IMR-90 (cell line): Measurements from ENCODE around the gene AHCYL1. TPM values are rescaled to one million over a fixed set of nuclear protein-coding genes. Genes with fewer than 3 reads are reported as not detected.

ENCODE experiments used
- ATAC-seq: fragments of 200-7000 bp; cut with Tn5 transposase; 2 replicates; pipeline ENCODE4 v1.9.1; 2020; ENCODE audit warnings: low read depth, mild to moderate bottlenecking, moderate library complexity
- BruUV-seq: library from RNA; stranded (reverse); fragments of 400-500 nt; replicated peaks from 2 replicates; lab custom pipeline; 2021; lab: Mats Ljungman, UMichigan
- CTCF ChIA-PET: fragments of 300-600 bp; formaldehyde crosslinking; extraction: SDS; loops from one replicate; lab custom pipeline; 2021; ENCODE audit warnings: antibody characterized with exemption; lab: Yijun Ruan, JAX
- POLR2A ChIA-PET: fragments of 300-600 bp; sonication (Branson Sonifier 250); formaldehyde crosslinking; loops from one replicate; lab custom pipeline; 2022; ENCODE audit warnings: antibody characterized with exemption; ENCODE audit not compliant: unreplicated experiment; lab: Charles Lee
- DNase-seq: peaks from one replicate; pipeline ENCODE4 v3.0.0; 2013
- H2AFZ ChIP-seq: replicated peaks from 2 replicates; pipeline ENCODE3; 2013; ENCODE audit warnings: low read length, mild to moderate bottlenecking; ENCODE audit not compliant: poor library complexity
- H2AK5ac ChIP-seq: 2 replicates; pipeline ENCODE4 v1.6.1; 2013; ENCODE audit warnings: low read depth, low read length, inconsistent platforms
- H2AK9ac ChIP-seq: replicated peaks from 2 replicates; pipeline ENCODE3; 2013; ENCODE audit warnings: mild to moderate bottlenecking, low read depth, low read length, moderate library complexity; ENCODE audit not compliant: poor library complexity
- H2BK120ac ChIP-seq: 2 replicates; pipeline ENCODE4 v1.6.1; 2013; ENCODE audit warnings: low read depth, low read length, inconsistent platforms
- H2BK15ac ChIP-seq: 3 replicates; pipeline ENCODE4 v1.6.1; 2013; ENCODE audit warnings: low read depth, low read length, inconsistent platforms
- H2BK20ac ChIP-seq: 2 replicates; pipeline ENCODE4 v1.6.1; 2013; ENCODE audit warnings: low read depth, mild to moderate bottlenecking, inconsistent platforms, low read length, moderate library complexity
- H2BK5ac ChIP-seq: 2 replicates; pipeline ENCODE4 v1.6.1; 2013; ENCODE audit warnings: mild to moderate bottlenecking, low read depth, low read length, inconsistent platforms; ENCODE audit not compliant: poor library complexity, severe bottlenecking
- H3K14ac ChIP-seq: replicated peaks from 2 replicates; pipeline ENCODE4 v1.6.1; 2013; ENCODE audit warnings: low read depth, low read length, inconsistent platforms
- H3K18ac ChIP-seq: 2 replicates; pipeline ENCODE4 v1.6.1; 2013; ENCODE audit warnings: low read depth, low read length, control low read depth
- H3K23ac ChIP-seq: 2 replicates; pipeline ENCODE4 v1.6.1; 2013; ENCODE audit warnings: low read depth, low read length, inconsistent platforms
- H3K27ac ChIP-seq: 2 replicates; pipeline ENCODE4 v1.5.1; 2013; ENCODE audit warnings: mild to moderate bottlenecking, control low read depth, low read length; ENCODE audit not compliant: insufficient read depth
- H3K27me3 ChIP-seq: 2 replicates; pipeline ENCODE4 v1.6.1; 2013; ENCODE audit warnings: low read length; ENCODE audit not compliant: control insufficient read depth, insufficient read depth
- H3K36me3 ChIP-seq: 2 replicates; pipeline ENCODE4 v1.6.1; 2013; ENCODE audit warnings: low read length, mixed read lengths; ENCODE audit not compliant: control insufficient read depth, insufficient read depth
- H3K4ac ChIP-seq: 2 replicates; pipeline ENCODE4 v1.6.1; 2013; ENCODE audit warnings: low read depth, low read length, inconsistent platforms
- H3K4me1 ChIP-seq: 2 replicates; pipeline ENCODE4 v1.6.1; 2013; ENCODE audit warnings: low read length, mixed read lengths; ENCODE audit not compliant: control insufficient read depth, insufficient read depth
- H3K4me2 ChIP-seq: 2 replicates; pipeline ENCODE4 v1.6.1; 2013; ENCODE audit warnings: low read depth, mild to moderate bottlenecking, control low read depth, low read length, moderate library complexity
- H3K4me3 ChIP-seq: 2 replicates; pipeline ENCODE4 v1.5.1; 2013; ENCODE audit warnings: low read depth, mild to moderate bottlenecking, control low read depth, low read length, moderate library complexity; ENCODE audit not compliant: insufficient read depth
- H3K56ac ChIP-seq: 2 replicates; pipeline ENCODE4 v1.6.1; 2013; ENCODE audit warnings: low read length, inconsistent platforms; ENCODE audit not compliant: insufficient read depth; ENCODE audit errors: extremely low read depth
- H3K79me1 ChIP-seq, 2 experiments: 2 replicates each; pipeline ENCODE4 v1.6.1; 2013; ENCODE audit warnings: low read length in 2 of 2, inconsistent platforms in 1 of 2, low read depth in 1 of 2
- H3K9ac ChIP-seq: 2 replicates; pipeline ENCODE4 v1.6.1; 2013; ENCODE audit warnings: low read depth, low read length, control low read depth
- H3K9me1 ChIP-seq: 2 replicates; pipeline ENCODE4 v1.6.1; 2013; ENCODE audit warnings: low read length, inconsistent platforms; ENCODE audit not compliant: insufficient read depth
- H3K9me3 ChIP-seq: 2 replicates; pipeline ENCODE4 v1.6.1; 2013; ENCODE audit warnings: low read length; ENCODE audit not compliant: control insufficient read depth, insufficient read depth
- H4K20me1 ChIP-seq: 2 replicates; pipeline ENCODE4 v1.6.1; 2013; ENCODE audit warnings: low read length, inconsistent platforms; ENCODE audit not compliant: insufficient read depth
- H4K5ac ChIP-seq: 2 replicates; pipeline ENCODE4 v1.6.1; 2013; ENCODE audit warnings: mild to moderate bottlenecking, low read depth, low read length, control low read depth
- H4K8ac ChIP-seq, 2 experiments: 2 replicates each; pipeline ENCODE4 v1.6.1; 2013; ENCODE audit warnings: low read depth in 2 of 2, low read length in 2 of 2, control low read depth in 1 of 2, inconsistent platforms in 1 of 2
- H4K91ac ChIP-seq: 2 replicates; pipeline ENCODE4 v1.6.1; 2013; ENCODE audit warnings: low read depth, low read length, inconsistent platforms; ENCODE audit not compliant: insufficient read depth
- MAFK ChIP-seq: IDR thresholded peaks from 2 replicates; pipeline ENCODE4 v1.6.1; 2012; ENCODE audit warnings: low read depth, low read length, improper control_type of control experiment
- RAD21 ChIP-seq: IDR thresholded peaks from 2 replicates; pipeline ENCODE4 v1.6.1; 2012; ENCODE audit warnings: low read length, improper control_type of control experiment
- RFX5 ChIP-seq: IDR thresholded peaks from 2 replicates; pipeline ENCODE4 v1.8.0; 2012; ENCODE audit warnings: low read depth, mild to moderate bottlenecking, low read length, moderate library complexity
- SMC3 ChIP-seq: fragments of 150-350 bp; IDR thresholded peaks from 2 replicates; pipeline ENCODE4 v1.6.1; 2016; ENCODE audit warnings: low read depth, mild to moderate bottlenecking, antibody characterized with exemption, low read length, moderate library complexity
- USF2 ChIP-seq: fragments of 150-350 bp; IDR thresholded peaks from 2 replicates; pipeline ENCODE4 v1.6.1; 2017; ENCODE audit warnings: mild to moderate bottlenecking, antibody characterized with exemption, low read length, low read depth
- WGBS, 2 experiments: methylation state at CpG; one replicate each; pipeline versions ENCODE4 v1.1.5 to v1.1.7; 2013; ENCODE audit warnings: missing lambda C conversion rate in 2 of 2; ENCODE audit not compliant: insufficient read length in 1 of 2; ENCODE audit errors: extremely low coverage in 2 of 2; 5-methylcytosine and 5-hydroxymethylcytosine counted together
- dilution Hi-C: fragments of 300-500 bp; cut with HindIII; formaldehyde crosslinking; loops from one replicate; pipeline ENCODE4 v1.14.3; 2018; ENCODE audit warnings: low sequenced_read_pairs; ENCODE audit not compliant: unreplicated experiment
- in situ Hi-C: fragments of 300-500 bp; cut with MboI; formaldehyde crosslinking; loops from 3 replicates; pipeline ENCODE4 v1.14.3; 2019; ENCODE audit warnings: low sequenced_read_pairs, inconsistent platforms, mixed read lengths
- intact Hi-C: fragments of 100-400 bp; cut with micrococcal nuclease; formaldehyde crosslinking; loops from 2 replicates; pipeline ENCODE4 v1.10.0; 2022
- polyA plus RNA-seq, 3 experiments: library from polyadenylated mRNA; depleted of rRNA; stranded (reverse); fragments of >200 nt; gene quantifications; 2 replicates each; pipeline ENCODE4 v1.2.3, GENCODE V29; 2012; ENCODE audit warnings: low replicate concordance in 1 of 3
- total RNA-seq: library from RNA; depleted of rRNA; stranded (reverse); fragments of >200 nt; gene quantifications from 2 replicates; pipeline ENCODE4 v1.2.3, GENCODE V29; 2012; rRNA removed

AHCYL1 gene
- total and polyA plus RNA-seq, 2 of the 4 experiments (the other 2 are of a cell fraction), result 75.1 to 76.0 TPM

GRCh38 chr1:110070671-110071242 lies 86.2 kb downstream of the AHCYL1 start, which contains the start of gene ALX3:
TSS of gene ALX3 (minus strand) at chr1:110070672. CDS start at chr1:110070612, 60 bp downstream.
- Histone ChIP-seq H2BK15ac (no peak within 1 kb of the TSS), H2AK5ac (no peak within 1 kb of the TSS), H3K9me3 (peaks cover 24% of the 10 kb centered on the region), H4K8ac (no peak within 1 kb of the TSS), H3K36me3 (no peaks in the 10 kb centered on the region), H3K14ac (no peak within 1 kb of the TSS), H3K9ac (no peak within 1 kb of the TSS), H3K23ac (no peak within 1 kb of the TSS), H3K27me3 (peaks cover 91% of the 10 kb centered on the region), H4K91ac (no peak within 1 kb of the TSS), H3K4me1 (no peaks in the 10 kb centered on the region; the same call in 1 of the 2 replicates), H3K4me3 (no peak within 1 kb of the TSS), H3K56ac (no peak within 1 kb of the TSS), H2BK5ac (no peak within 1 kb of the TSS), H2AK9ac (no peak within 1 kb of the TSS), H3K9me1 (no peaks in the 10 kb centered on the region), H2BK120ac (no peak within 1 kb of the TSS), H3K27ac (no peak within 1 kb of the TSS), H3K4ac (no peak within 1 kb of the TSS), H4K5ac (no peak within 1 kb of the TSS), H4K20me1 (peaks cover 21% of the 10 kb centered on the region; the same call in 1 of the 2 replicates), H3K79me1 (no peaks in the 10 kb centered on the region), H3K18ac (no peak within 1 kb of the TSS), H2AFZ (peak within 1 kb of the TSS; percentile 28), H2BK20ac (no peak within 1 kb of the TSS), H3K4me2 (no peak within 1 kb of the TSS)
- intact Hi-C loops (no loop called here), in situ Hi-C loops (no loop called here), dilution Hi-C loops (no loop called here)
- no peak for TF ChIP-seq SMC3
- no peak for TF ChIP-seq RAD21
- TF ChIP-seq MAFK, result peak; percentile 54; the same call in 1 of the 2 replicates
- no peak for TF ChIP-seq USF2
- TF ChIP-seq RFX5, result no peak
- no peak for DNase-seq
- 3% methylated on average over 6 of the region's 27 CpGs; no CpG with 5 or more reads in 1 of the 2 experiments for WGBS, 2 experiments
- ATAC-seq, result no peak
- ChIA-PET CTCF (no interaction called here), POLR2A (no interaction called here)
- no TSS peak for BruUV-seq

Other genes starting within 250 kb of the AHCYL1 start
- 101 and 131 TPM in 2 replicates for gene GSTM3, start 243.7 kb upstream of the AHCYL1 start, total RNA-seq
- gene GSTM3, start 243.7 kb upstream of the AHCYL1 start, polyA plus RNA-seq (2012; rRNA removed), result 97.4 and 102 TPM in 2 replicates
- gene EPS8L3, start 220.8 kb upstream of the AHCYL1 start, total RNA-seq, result not detected in 2 replicates
- not detected in 2 replicates for gene EPS8L3, start 220.8 kb upstream of the AHCYL1 start, polyA plus RNA-seq (2012; rRNA removed)
- gene CSF1, start 73.9 kb upstream of the AHCYL1 start, total RNA-seq, result 9.4 and 14.3 TPM in 2 replicates
- 22.0 and 25.6 TPM in 2 replicates for gene CSF1, start 73.9 kb upstream of the AHCYL1 start, polyA plus RNA-seq (2012; rRNA removed)
- gene STRIP1, start 49.9 kb downstream of the AHCYL1 start, total RNA-seq, result 31.4 and 33.5 TPM in 2 replicates
- gene STRIP1, start 49.9 kb downstream of the AHCYL1 start, polyA plus RNA-seq (2012; rRNA removed), result 28.6 and 30.4 TPM in 2 replicates
- gene ALX3, start 85.9 kb downstream of the AHCYL1 start, total RNA-seq, result not detected in 2 replicates
- gene ALX3, start 85.9 kb downstream of the AHCYL1 start, polyA plus RNA-seq (2012; rRNA removed), result not detected in 2 replicates
- not detected in 2 replicates for gene UBL4B, start 127.7 kb downstream of the AHCYL1 start, total RNA-seq
- gene UBL4B, start 127.7 kb downstream of the AHCYL1 start, polyA plus RNA-seq (2012; rRNA removed), result not detected in 2 replicates
- 0.54 and 0.83 TPM in 2 replicates for gene SLC6A17, start 165.7 kb downstream of the AHCYL1 start, total RNA-seq
- 0.82 and 1.8 TPM in 2 replicates for gene SLC6A17, start 165.7 kb downstream of the AHCYL1 start, polyA plus RNA-seq (2012; rRNA removed)
- gene KCNC4, start 225.5 kb downstream of the AHCYL1 start, total RNA-seq, result 0.18 and 0.28 TPM in 2 replicates
- gene KCNC4, start 225.5 kb downstream of the AHCYL1 start, polyA plus RNA-seq (2012; rRNA removed), result 1.9 and 2.3 TPM in 2 replicates